T-cell (primary cell): ENCODE measurements around the gene KCNN1. TPM values are rescaled to one million over a fixed set of nuclear protein-coding genes. Genes with fewer than 3 reads are reported as not detected.

ENCODE experiments used
- ATAC-seq, 4 experiments: fragments of 200-7000 bp in 3 of 4; fragments of 150-1000 bp in 1 of 4; cut with Tn5 transposase; replicated peaks in 1 of 4; 1 replicate in 3 of 4; 2 replicates in 1 of 4; pipeline ENCODE4 v1.10.0; 2021; ENCODE audit warnings: moderate library complexity in 3 of 4, mild to moderate bottlenecking in 2 of 4, moderate number of reproducible peaks in 1 of 4
- CTCF ChIA-PET, 2 donors: fragments of 300-600 bp; sonication (Branson Sonifier 250); formaldehyde crosslinking; loops; one replicate each; lab custom pipeline; 2022; ENCODE audit warnings: antibody characterized with exemption in 2 of 2; lab: Charles Lee
- POLR2A ChIA-PET, 2 donors: fragments of 300-600 bp; sonication (Branson Sonifier 250); formaldehyde crosslinking; loops; one replicate each; lab custom pipeline; 2022; ENCODE audit warnings: antibody characterized with exemption in 2 of 2; lab: Charles Lee
- DNase-seq, 35 experiments: peaks; one replicate each; pipeline versions ENCODE4 v3.0.0 to v3.0.0-alpha.2; 2013 to 2023
- H3K27ac ChIP-seq: one replicate; pipeline ENCODE4 v1.5.1; 2013; ENCODE audit warnings: low read length
- H3K27me3 ChIP-seq, 2 experiments: replicated peaks in 1 of 2; 1 replicate in 1 of 2; 2 replicates in 1 of 2; pipeline versions ENCODE4 v1.6.1 to v1.7.0; 2013; ENCODE audit warnings: low read length in 1 of 2, mixed read lengths in 1 of 2; ENCODE audit not compliant: control insufficient read depth in 2 of 2, insufficient read depth in 2 of 2; ENCODE audit errors: extremely low read depth in 1 of 2
- H3K36me3 ChIP-seq, 2 donors: 1 replicate in 1 of 2; 2 replicates in 1 of 2; pipeline versions ENCODE4 v1.6.1 to v1.7.0; 2013; ENCODE audit warnings: low read length in 1 of 2; ENCODE audit not compliant: control insufficient read depth in 2 of 2, insufficient read depth in 1 of 2; ENCODE audit errors: extremely low read depth in 1 of 2
- H3K4me1 ChIP-seq, 2 experiments: 1 replicate in 1 of 2; 2 replicates in 1 of 2; pipeline versions ENCODE4 v1.6.1 to v1.7.0; 2013; ENCODE audit warnings: low read length in 2 of 2, mixed read lengths in 1 of 2; ENCODE audit not compliant: insufficient read depth in 2 of 2, control insufficient read depth in 1 of 2; ENCODE audit errors: extremely low read depth in 1 of 2
- H3K4me3 ChIP-seq, 2 donors: 1 replicate in 1 of 2; 2 replicates in 1 of 2; pipeline versions ENCODE4 v1.5.1 to v1.7.0; 2013; ENCODE audit warnings: mild to moderate bottlenecking in 2 of 2, low read length in 1 of 2, moderate library complexity in 1 of 2; ENCODE audit not compliant: control insufficient read depth in 1 of 2; ENCODE audit errors: extremely low read depth in 1 of 2
- H3K9me3 ChIP-seq: 2 replicates; pipeline ENCODE4 v1.7.0; 2013
- H3K27ac Mint-ChIP-seq, 2 donors: one replicate each; pipeline ENCODE4 v1.8.0; 2020 to 2021; ENCODE audit warnings: mild to moderate bottlenecking in 2 of 2, mixed read lengths in 2 of 2
- H3K27me3 Mint-ChIP-seq, 2 donors: one replicate each; pipeline ENCODE4 v1.8.0; 2021 to 2022; ENCODE audit warnings: mixed read lengths in 2 of 2
- H3K36me3 Mint-ChIP-seq: one replicate; pipeline ENCODE4 v1.8.0; 2021; ENCODE audit warnings: mixed read lengths
- H3K4me1 Mint-ChIP-seq, 3 donors: one replicate each; pipeline ENCODE4 v1.8.0; 2020 to 2022; ENCODE audit warnings: mixed read lengths in 3 of 3, mild to moderate bottlenecking in 1 of 3
- H3K4me3 Mint-ChIP-seq, 3 donors: one replicate each; pipeline ENCODE4 v1.8.0; 2020 to 2022; ENCODE audit warnings: mild to moderate bottlenecking in 3 of 3, mixed read lengths in 3 of 3, moderate library complexity in 3 of 3
- H3K9me3 Mint-ChIP-seq, 3 donors: one replicate each; pipeline ENCODE4 v1.8.0; 2020 to 2022; ENCODE audit warnings: mixed read lengths in 3 of 3
- WGBS: methylation state at CpG from one replicate; pipeline ENCODE4 v1.1.5; 2013; ENCODE audit warnings: missing lambda C conversion rate; ENCODE audit not compliant: insufficient coverage; 5-methylcytosine and 5-hydroxymethylcytosine counted together
- total RNA-seq, 35 experiments: library from RNA in 6 of 35; stranded (reverse) in 6 of 35; fragments of 120-200 nt in 1 of 35; gene quantifications; one replicate each; pipeline versions ENCODE4 v1.2.1 to v1.2.4 and lab custom pipeline; 2013 to 2026

KCNN1 gene
- total RNA-seq, 5 donors from 2014 or later (not counting 1 experiment from before 2014, with no cell fraction given), result not detected

- no peak for DNase-seq
- Mint-ChIP-seq H3K27me3 (peaks cover 44 to 72% of the 10 kb centered on the region in 2 donors), H3K9me3 (no peaks in the 10 kb centered on the region), H3K4me1 (peaks cover 29 to 41% (median 33%) of the 10 kb centered on the region in 3 donors), H3K36me3 (no peaks in the 10 kb centered on the region), H3K27ac (no peak overlapping the region), H3K4me3 (no peak overlapping the region)
- Histone ChIP-seq H3K36me3 (no peaks in the 10 kb centered on the region), H3K9me3 (no peaks in the 10 kb centered on the region), H3K4me1 (peaks cover 2 to 46% of the 10 kb centered on the region in 2 experiments), H3K4me3 (no peak overlapping the region), H3K27me3 (peaks cover 0 to 80% of the 10 kb centered on the region in 2 experiments), H3K27ac (no peak overlapping the region)
- ATAC-seq, result no peak
- CTCF ChIA-PET, result interaction anchor here in 1 of 2 donors (0.6 to 1.1 kb wide), 2 partner anchors 16 to 91 kb away, joined by 4 read pairs; no protein-coding TSS in a partner anchor
- POLR2A ChIA-PET, result no interaction called here
- 40% methylated on average over 1 of the region's 4 CpGs for WGBS
Observed at GRCh38 chr19:17953869-17954268, 13.0 kb upstream of the KCNN1 start.

GRCh38 chr19:17954401-17954800, 12.5 kb upstream of the KCNN1 start:
- no peak overlapping the region for H3K4me3 ChIP-seq
- no peak overlapping the region for H3K27ac ChIP-seq
- H3K9me3 ChIP-seq, result no peaks in the 10 kb centered on the region
- no peaks in the 10 kb centered on the region for H3K36me3 ChIP-seq
- Mint-ChIP-seq H3K27me3 (peaks cover 41 to 68% of the 10 kb centered on the region in 2 donors), H3K27ac (no peak overlapping the region), H3K9me3 (no peaks in the 10 kb centered on the region), H3K36me3 (no peaks in the 10 kb centered on the region), H3K4me1 (peaks cover 24 to 36% (median 28%) of the 10 kb centered on the region in 3 donors), H3K4me3 (no peak overlapping the region)
- peaks cover 2 to 40% of the 10 kb centered on the region in 2 experiments for H3K4me1 ChIP-seq
- H3K27me3 ChIP-seq, result peaks cover 0 to 75% of the 10 kb centered on the region in 2 experiments
- 82% methylated on average over 4 of the region's 7 CpGs for WGBS
- no peak for ATAC-seq
- DNase-seq, result no peak
- POLR2A ChIA-PET, result interaction anchor here in 1 of 2 donors (0.7 kb wide), 1 partner anchor 52 kb away, joined by 4 read pairs; no protein-coding TSS in a partner anchor
- CTCF ChIA-PET, result interaction anchor here (0.6 to 1.1 kb wide), 3 partner anchors 12 to 16 kb away, joined by 3 to 4 read pairs (median 3); no protein-coding TSS in a partner anchor

GRCh38 chr19:17957149-17957849, 9.6 kb upstream of the KCNN1 start:
- CTCF ChIA-PET, result interaction anchor here (0.5 to 0.7 kb wide), 3 partner anchors 21 to 108 kb away, joined by 5 to 6 read pairs (median 5); no protein-coding TSS in a partner anchor
- Histone ChIP-seq H3K27ac (no peak overlapping the region), H3K27me3 (peaks cover 0 to 51% of the 10 kb centered on the region in 2 experiments), H3K4me1 (peaks cover 0 to 12% of the 10 kb centered on the region in 2 experiments), H3K9me3 (no peaks in the 10 kb centered on the region), H3K36me3 (no peaks in the 10 kb centered on the region), H3K4me3 (no peak overlapping the region)
- WGBS, result 62% methylated on average over 2 of the region's 3 CpGs
- Mint-ChIP-seq H3K4me3 (no peak overlapping the region), H3K27ac (no peak overlapping the region), H3K9me3 (no peaks in the 10 kb centered on the region), H3K4me1 (peaks cover 0 to 10% (median 5%) of the 10 kb centered on the region in 3 donors), H3K36me3 (no peaks in the 10 kb centered on the region), H3K27me3 (peaks cover 27 to 45% of the 10 kb centered on the region in 2 donors)
- POLR2A ChIA-PET, result no interaction called here
- DNase-seq (no peak), ATAC-seq (no peak)

GRCh38 chr19:17957885-17958284, 9.0 kb upstream of the KCNN1 start:
- no peaks in the 10 kb centered on the region for H3K9me3 Mint-ChIP-seq

GRCh38 chr19:17963936-17964691, 2.8 kb upstream of the KCNN1 start:
- POLR2A ChIA-PET, result interaction anchor here in 1 of 2 donors (0.6 kb wide), 1 partner anchor 292 kb away, joined by 9 read pairs; no protein-coding TSS in a partner anchor
- no peak for DNase-seq

More at GRCh38 chr19:17957885-17958284, 9.0 kb upstream of the KCNN1 start:
- DNase-seq (no peak), ATAC-seq (no peak)
- ChIA-PET CTCF (interaction anchor here (0.5 to 0.7 kb wide), 3 partner anchors 13 to 37 kb away, joined by 5 to 6 read pairs (median 5); no protein-coding TSS in a partner anchor), POLR2A (no interaction called here)
- H3K4me1 ChIP-seq, result peaks cover 0 to 6% of the 10 kb centered on the region in 2 experiments
- H3K4me3 Mint-ChIP-seq, result no peak overlapping the region
- peaks cover 27 to 40% of the 10 kb centered on the region in 2 donors for H3K27me3 Mint-ChIP-seq
- no peak overlapping the region for H3K4me3 ChIP-seq
- peaks cover 0 to 48% of the 10 kb centered on the region in 2 experiments for H3K27me3 ChIP-seq
- H3K27ac ChIP-seq, result no peak overlapping the region
- H3K9me3 ChIP-seq, result no peaks in the 10 kb centered on the region
- H3K4me1 Mint-ChIP-seq, result peaks cover 0 to 6% (median 1%) of the 10 kb centered on the region in 3 donors
- H3K27ac Mint-ChIP-seq, result no peak overlapping the region
- H3K36me3 ChIP-seq, result no peaks in the 10 kb centered on the region
- no peaks in the 10 kb centered on the region for H3K36me3 Mint-ChIP-seq

More at GRCh38 chr19:17963936-17964691, 2.8 kb upstream of the KCNN1 start:
- Histone ChIP-seq H3K9me3 (no peaks in the 10 kb centered on the region), H3K27ac (no peak overlapping the region), H3K4me3 (no peak overlapping the region), H3K27me3 (peaks cover 2 to 64% of the 10 kb centered on the region in 2 experiments), H3K36me3 (no peaks in the 10 kb centered on the region), H3K4me1 (peaks cover 0 to 11% of the 10 kb centered on the region in 2 experiments)
- H3K4me1 Mint-ChIP-seq, result peaks cover 6 to 12% (median 9%) of the 10 kb centered on the region in 3 donors
- H3K27me3 Mint-ChIP-seq, result peaks cover 35 to 48% of the 10 kb centered on the region in 2 donors
- no peak overlapping the region for H3K27ac Mint-ChIP-seq
- CTCF ChIA-PET, result interaction anchor here in 1 of 2 donors (0.7 kb wide), 2 partner anchors 108 to 216 kb away, joined by 3 to 6 read pairs; no protein-coding TSS in a partner anchor
- whole genome bisulfite sequencing, result 81% methylated on average over 9 of the region's 13 CpGs
- no peaks in the 10 kb centered on the region for H3K9me3 Mint-ChIP-seq
- ATAC-seq, result no peak
- no peak overlapping the region for H3K4me3 Mint-ChIP-seq
- H3K36me3 Mint-ChIP-seq, result no peaks in the 10 kb centered on the region
